Measurements from ENCODE around the gene POC5. TPM values are rescaled to one million over a fixed set of nuclear protein-coding genes. Genes with fewer than 3 reads are reported as not detected.
"Not testable (repeated sequence)": the region's sequence is repeated elsewhere in the genome, so short reads cannot be mapped to it uniquely, and the experiment has no call there.

POC5 gene
- total RNA-seq, 1 experiment from 2014 or later = 45.1 TPM

- no peak for DNase-seq (ENCODE audit: low read depth)
Measured at GRCh38 chr5:75701856-75702255, 15.4 kb downstream of the POC5 start.

- DNase-seq (ENCODE audit: low read depth) = not testable (repeated sequence)
Measured at GRCh38 chr5:75695472-75696351, 21.5 kb downstream of the POC5 start.

- no peak for DNase-seq (ENCODE audit: low read depth)
Measured at GRCh38 chr5:75694781-75695180, 22.5 kb downstream of the POC5 start.

- no peak for DNase-seq (ENCODE audit: low read depth)
Measured at GRCh38 chr5:75690669-75691068, 26.6 kb downstream of the POC5 start.

- DNase-seq (ENCODE audit: low read depth) = no peak
Measured at GRCh38 chr5:75686480-75686879, 30.8 kb downstream of the POC5 start.

GRCh38 chr5:75685141-75685540 is 32.1 kb downstream of the POC5 start:
- no peak for DNase-seq (ENCODE audit: low read depth)

GRCh38 chr5:75681125-75681830 is 36.0 kb downstream of the POC5 start:
- DNase-seq (ENCODE audit: low read depth) = no peak

- DNase-seq (ENCODE audit: low read depth) = no peak
Measured at GRCh38 chr5:75678155-75678554, 39.1 kb downstream of the POC5 start.

GRCh38 chr5:75677607-75678006 is 39.6 kb downstream of the POC5 start:
- no peak for DNase-seq (ENCODE audit: low read depth)

- DNase-seq (ENCODE audit: low read depth) = no peak
Measured at GRCh38 chr5:75675783-75676182, 41.5 kb downstream of the POC5 start.

- no peak for DNase-seq (ENCODE audit: low read depth)
Measured at GRCh38 chr5:75672616-75673015, 44.6 kb downstream of the POC5 start.

GRCh38 chr5:75671506-75671905 is 45.7 kb downstream of the POC5 start:
- DNase-seq (ENCODE audit: low read depth) = no peak

- DNase-seq (ENCODE audit: low read depth) = no peak
Measured at GRCh38 chr5:75670577-75670976, 46.7 kb downstream of the POC5 start.

GRCh38 chr5:75668977-75669689 is 48.1 kb downstream of the POC5 start:
- DNase-seq (ENCODE audit: low read depth) = peak; percentile 71

GRCh38 chr5:75668445-75668844 is 48.8 kb downstream of the POC5 start:
- DNase-seq (ENCODE audit: low read depth) = no peak

- DNase-seq (ENCODE audit: low read depth) = no peak
Measured at GRCh38 chr5:75667586-75667985, 49.7 kb downstream of the POC5 start.

GRCh38 chr5:75666801-75667200 is 50.4 kb downstream of the POC5 start:
- DNase-seq (ENCODE audit: low read depth) = no peak

GRCh38 chr5:75664979-75665378 is 52.3 kb downstream of the POC5 start:
- no peak for DNase-seq (ENCODE audit: low read depth)

GRCh38 chr5:75663579-75664284 is 53.5 kb downstream of the POC5 start:
- no peak for DNase-seq (ENCODE audit: low read depth)

GRCh38 chr5:75662061-75662460 is 55.2 kb downstream of the POC5 start:
- no peak for DNase-seq (ENCODE audit: low read depth)

GRCh38 chr5:75660678-75661465 is 56.4 kb downstream of the POC5 start:
- no peak for DNase-seq (ENCODE audit: low read depth)

All from Daoy (cell line).